ENCODE measurements around the gene MID1. TPM values are rescaled to one million over a fixed set of nuclear protein-coding genes. Genes with fewer than 3 reads are reported as not detected.

Gene MID1
- total and polyA plus RNA-seq, 9 of the 15 experiments (the other 6 are each of a cell fraction or from before 2014, with no cell fraction given): 0.07 to 0.54 (median 0.33) TPM

DNA sequence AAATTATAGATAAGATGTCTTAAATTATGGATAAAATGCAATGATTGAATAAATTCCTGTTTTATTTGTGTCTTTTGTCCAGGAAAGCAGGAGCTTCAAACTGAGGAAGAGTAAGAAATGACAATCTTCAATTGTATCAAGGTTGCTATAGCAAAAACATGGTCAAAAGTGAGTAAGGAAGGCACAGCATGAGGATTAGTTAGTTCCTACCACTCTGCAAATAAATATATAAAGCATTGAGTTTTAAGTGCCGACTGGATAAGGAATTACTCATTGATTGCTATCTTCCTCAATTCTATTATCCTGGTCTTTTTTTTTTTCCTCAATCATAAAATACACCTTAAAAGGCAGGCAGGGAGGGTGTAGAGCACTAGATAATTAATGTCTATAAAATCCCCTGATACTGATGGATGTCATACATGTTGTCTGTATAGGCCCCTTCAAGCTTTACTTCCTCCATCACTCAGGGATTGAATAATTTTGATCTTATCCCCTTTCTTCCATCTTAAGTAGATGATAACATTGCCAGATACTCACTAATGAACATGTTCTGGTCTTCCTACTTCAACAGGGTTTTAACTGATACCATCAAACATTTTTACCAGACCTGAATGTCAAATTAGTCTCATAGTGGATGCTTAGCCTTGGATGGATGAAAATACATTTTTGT lies 86.6 kb downstream of the MID1 start:
- Histone ChIP-seq H2AFZ (ENCODE audit: low read depth, low read length) (no peak overlapping the region), H3K4me3 (no peak overlapping the region), H3K27me3 (ENCODE audit: control insufficient read depth in 2 of 2, insufficient read depth in 2 of 2, low read length in 2 of 2) (no peaks in the 10 kb centered on the region; a peak in 1 of 5 replicates), H3K36me3 (ENCODE audit: control insufficient read depth, insufficient read depth, low read length) (no peaks in the 10 kb centered on the region), H3K9me1 (ENCODE audit: control insufficient read depth, insufficient read depth, low read length) (no peaks in the 10 kb centered on the region), H3K9me3 (replicated peaks; ENCODE audit: control insufficient read depth, insufficient read depth, low read depth, low read length) (no peaks in the 10 kb centered on the region), H4K20me1 (replicated peaks; ENCODE audit: control insufficient read depth, insufficient read depth, low read length) (no peaks in the 10 kb centered on the region), H3K4me1 (replicated peaks in 1 of 2; ENCODE audit: control insufficient read depth in 2 of 2, insufficient read depth in 2 of 2, low read length in 2 of 2) (no peaks in the 10 kb centered on the region), H3K27ac (ENCODE audit: extremely low read depth, low read depth, low read length) (no peak overlapping the region), H3K9ac (ENCODE audit: insufficient read depth in 1 of 2, low read depth in 2 of 2, low read length in 2 of 2) (no peak overlapping the region), H3K79me2 (ENCODE audit: control insufficient read depth, insufficient read depth, low read length) (no peaks in the 10 kb centered on the region), H3K4me2 (ENCODE audit: insufficient read depth, low read length) (no peak overlapping the region)
- CTCF ChIA-PET (ENCODE audit: low intra/inter-chr PET ratio): no interaction called here
- DNase-seq (ENCODE audit: extremely low read depth in 1 of 4, low spot score in 3 of 4) (no peak), ATAC-seq (no peak), FAIRE-seq (no peak)
- intact Hi-C loops (cut with micrococcal nuclease): no loop called here
- BruUV-seq (replicated peaks): no TSS peak
- in situ Hi-C loops (cut with MboI): no loop called here
- no peak for TF ChIP-seq NCOA1 (IDR thresholded peaks at IDR 0.05; ENCODE audit: low read depth)
- TF ChIP-seq HEY1 (CRISPR knock-in tag; IDR thresholded peaks at IDR 0.05; ENCODE audit: borderline replicate concordance): no peak
- TF ChIP-seq, protein P1, sequence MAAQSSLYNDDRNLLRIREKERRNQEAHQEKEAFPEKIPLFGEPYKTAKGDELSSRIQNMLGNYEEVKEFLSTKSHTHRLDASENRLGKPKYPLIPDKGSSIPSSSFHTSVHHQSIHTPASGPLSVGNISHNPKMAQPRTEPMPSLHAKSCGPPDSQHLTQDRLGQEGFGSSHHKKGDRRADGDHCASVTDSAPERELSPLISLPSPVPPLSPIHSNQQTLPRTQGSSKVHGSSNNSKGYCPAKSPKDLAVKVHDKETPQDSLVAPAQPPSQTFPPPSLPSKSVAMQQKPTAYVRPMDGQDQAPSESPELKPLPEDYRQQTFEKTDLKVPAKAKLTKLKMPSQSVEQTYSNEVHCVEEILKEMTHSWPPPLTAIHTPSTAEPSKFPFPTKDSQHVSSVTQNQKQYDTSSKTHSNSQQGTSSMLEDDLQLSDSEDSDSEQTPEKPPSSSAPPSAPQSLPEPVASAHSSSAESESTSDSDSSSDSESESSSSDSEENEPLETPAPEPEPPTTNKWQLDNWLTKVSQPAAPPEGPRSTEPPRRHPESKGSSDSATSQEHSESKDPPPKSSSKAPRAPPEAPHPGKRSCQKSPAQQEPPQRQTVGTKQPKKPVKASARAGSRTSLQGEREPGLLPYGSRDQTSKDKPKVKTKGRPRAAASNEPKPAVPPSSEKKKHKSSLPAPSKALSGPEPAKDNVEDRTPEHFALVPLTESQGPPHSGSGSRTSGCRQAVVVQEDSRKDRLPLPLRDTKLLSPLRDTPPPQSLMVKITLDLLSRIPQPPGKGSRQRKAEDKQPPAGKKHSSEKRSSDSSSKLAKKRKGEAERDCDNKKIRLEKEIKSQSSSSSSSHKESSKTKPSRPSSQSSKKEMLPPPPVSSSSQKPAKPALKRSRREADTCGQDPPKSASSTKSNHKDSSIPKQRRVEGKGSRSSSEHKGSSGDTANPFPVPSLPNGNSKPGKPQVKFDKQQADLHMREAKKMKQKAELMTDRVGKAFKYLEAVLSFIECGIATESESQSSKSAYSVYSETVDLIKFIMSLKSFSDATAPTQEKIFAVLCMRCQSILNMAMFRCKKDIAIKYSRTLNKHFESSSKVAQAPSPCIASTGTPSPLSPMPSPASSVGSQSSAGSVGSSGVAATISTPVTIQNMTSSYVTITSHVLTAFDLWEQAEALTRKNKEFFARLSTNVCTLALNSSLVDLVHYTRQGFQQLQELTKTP (IDR thresholded peaks at IDR 0.05; ENCODE audit: low read depth in 1 of 2, partially characterized antibody in 2 of 2): no peak
- TF ChIP-seq CSDE1 (IDR thresholded peaks at IDR 0.05): no peak
- no peak for TF ChIP-seq SMARCA5 (IDR thresholded peaks at IDR 0.05)
- TF ChIP-seq ZNF212 (CRISPR knock-in tag; IDR thresholded peaks at IDR 0.05): no peak
- TF ChIP-seq RBM22 (IDR thresholded peaks at IDR 0.05; ENCODE audit: low read depth, low read length, poor library complexity, severe bottlenecking): no peak
- POLR2A ChIA-PET: no interaction called here
- WGBS (ENCODE audit: insufficient coverage, low coverage, missing lambda C conversion rate): 0% methylated on average over 1 of the region's 1 CpG
